GM18517 (cell line): ENCODE measurements around the gene AKIRIN1.
"Not testable (repeated sequence)": the region's sequence is repeated elsewhere in the genome, so short reads cannot be mapped to it uniquely, and the experiment has no call there.

Experiments
- ATAC-seq: cut with Tn5 transposase; IDR thresholded peaks from one replicate; pipeline ENCODE4 v1.9.1; 2021; ENCODE audit warnings: mild to moderate bottlenecking, moderate library complexity; ENCODE audit not compliant: unreplicated experiment

Gene AKIRIN1

DNA sequence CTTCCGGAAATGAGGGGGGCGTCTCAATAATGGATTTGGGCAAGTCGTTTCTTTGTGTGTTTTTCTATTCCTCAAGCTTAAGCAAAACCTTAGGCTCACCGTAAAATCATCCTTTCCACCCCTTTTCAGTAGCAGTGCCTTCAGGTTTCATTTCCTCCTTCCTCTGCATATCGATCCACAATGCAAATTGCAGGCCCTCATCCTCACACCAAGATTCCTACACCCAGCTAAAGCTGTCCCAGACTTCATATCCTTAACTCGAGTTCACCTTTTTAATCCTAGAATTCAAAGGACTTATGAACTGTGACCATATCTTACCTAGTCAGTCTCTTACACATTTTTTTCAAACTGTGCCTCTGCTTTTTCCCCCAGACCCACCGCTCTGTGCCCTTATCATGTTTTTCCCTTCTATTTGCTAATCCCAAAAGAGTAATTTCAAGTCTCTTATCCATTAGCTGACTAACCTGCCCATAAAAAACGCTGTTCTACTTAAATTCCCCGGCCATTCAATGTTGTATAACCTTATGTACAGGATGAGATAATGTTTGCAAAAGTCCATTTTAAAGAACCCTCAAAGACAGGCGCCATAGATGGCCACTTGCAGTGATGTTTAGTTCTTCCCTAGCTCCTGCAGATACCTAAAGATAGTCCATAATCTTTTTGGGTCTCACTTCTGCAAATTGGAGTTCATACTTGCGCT, 1.5 kb downstream of the AKIRIN1 start:
- ATAC-seq: no peak

DNA sequence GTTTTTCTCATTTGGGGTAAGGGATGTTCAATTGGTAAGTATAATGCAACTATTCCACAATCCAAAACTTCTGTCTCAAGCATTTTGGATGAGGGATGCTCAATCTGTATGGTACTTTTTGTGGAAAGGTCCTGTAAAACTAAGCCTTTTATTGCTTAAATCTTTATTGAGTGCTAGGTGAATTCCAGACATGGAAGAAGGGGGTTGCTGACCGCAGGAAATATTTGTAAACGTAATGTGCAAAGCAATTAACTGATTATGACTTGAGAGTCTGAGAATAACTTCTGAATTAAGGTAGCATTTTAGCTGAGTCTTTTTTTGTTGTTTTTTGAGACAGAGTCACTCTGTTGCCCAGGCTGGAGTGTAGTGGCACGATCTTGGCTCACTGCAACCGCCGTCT, 3.1 kb downstream of the AKIRIN1 start:
- ATAC-seq: no peak

DNA sequence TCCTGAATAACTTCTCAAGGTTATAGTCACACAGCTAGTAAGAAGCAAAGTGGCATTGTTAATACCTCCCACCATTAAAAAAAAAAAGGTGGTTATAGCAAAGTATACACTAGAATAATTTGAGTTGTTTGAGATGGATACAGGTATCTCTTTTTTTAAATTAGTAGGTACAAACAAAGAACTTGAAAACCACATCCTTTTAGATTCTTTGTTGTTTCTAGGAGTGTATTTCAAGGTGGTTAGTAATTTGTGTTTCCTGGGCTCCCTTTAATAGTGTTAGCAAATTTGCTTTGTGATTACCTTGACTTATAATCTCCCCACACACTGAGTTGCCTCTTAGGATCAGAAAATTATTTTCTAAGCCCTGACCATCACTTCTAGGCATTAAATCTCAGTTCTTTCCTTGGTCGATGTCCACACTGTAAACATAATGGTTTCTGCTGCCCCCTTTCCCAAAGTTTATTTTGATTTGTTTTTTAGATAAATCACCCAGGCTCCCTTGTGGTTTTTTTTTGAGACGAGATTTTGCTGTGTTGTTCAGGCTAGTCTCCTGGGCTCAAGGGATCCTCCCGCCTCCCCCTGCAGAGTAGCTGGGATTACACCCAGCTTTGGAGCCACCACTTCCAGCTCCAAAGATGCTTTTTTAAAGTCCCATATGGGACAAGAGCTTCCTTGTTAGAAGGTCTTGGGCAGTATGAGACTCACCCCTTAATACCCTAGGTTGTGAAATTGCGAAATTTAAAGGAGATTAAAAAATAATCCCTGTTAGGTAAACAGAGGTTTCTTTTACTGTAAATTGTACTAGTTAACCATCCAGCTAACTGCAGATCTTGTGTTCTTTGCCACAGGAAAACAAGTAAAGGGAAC, 6.2 kb downstream of the AKIRIN1 start:
- ATAC-seq: no peak

DNA sequence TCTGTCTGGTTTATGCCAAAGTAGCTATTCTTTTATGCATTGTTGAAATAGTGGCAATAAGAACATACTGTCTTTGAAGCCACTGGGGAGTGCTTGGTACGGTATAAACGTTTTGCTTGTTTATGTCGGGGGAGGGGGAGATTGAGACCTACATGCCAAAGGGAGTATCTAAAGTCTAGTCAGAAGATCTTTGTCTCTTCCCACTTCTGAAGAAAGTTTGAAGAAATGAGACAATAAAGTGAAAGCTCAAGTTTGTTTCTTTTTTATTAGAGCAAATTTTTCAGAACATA, 6.8 kb downstream of the AKIRIN1 start:
- no peak for ATAC-seq

DNA sequence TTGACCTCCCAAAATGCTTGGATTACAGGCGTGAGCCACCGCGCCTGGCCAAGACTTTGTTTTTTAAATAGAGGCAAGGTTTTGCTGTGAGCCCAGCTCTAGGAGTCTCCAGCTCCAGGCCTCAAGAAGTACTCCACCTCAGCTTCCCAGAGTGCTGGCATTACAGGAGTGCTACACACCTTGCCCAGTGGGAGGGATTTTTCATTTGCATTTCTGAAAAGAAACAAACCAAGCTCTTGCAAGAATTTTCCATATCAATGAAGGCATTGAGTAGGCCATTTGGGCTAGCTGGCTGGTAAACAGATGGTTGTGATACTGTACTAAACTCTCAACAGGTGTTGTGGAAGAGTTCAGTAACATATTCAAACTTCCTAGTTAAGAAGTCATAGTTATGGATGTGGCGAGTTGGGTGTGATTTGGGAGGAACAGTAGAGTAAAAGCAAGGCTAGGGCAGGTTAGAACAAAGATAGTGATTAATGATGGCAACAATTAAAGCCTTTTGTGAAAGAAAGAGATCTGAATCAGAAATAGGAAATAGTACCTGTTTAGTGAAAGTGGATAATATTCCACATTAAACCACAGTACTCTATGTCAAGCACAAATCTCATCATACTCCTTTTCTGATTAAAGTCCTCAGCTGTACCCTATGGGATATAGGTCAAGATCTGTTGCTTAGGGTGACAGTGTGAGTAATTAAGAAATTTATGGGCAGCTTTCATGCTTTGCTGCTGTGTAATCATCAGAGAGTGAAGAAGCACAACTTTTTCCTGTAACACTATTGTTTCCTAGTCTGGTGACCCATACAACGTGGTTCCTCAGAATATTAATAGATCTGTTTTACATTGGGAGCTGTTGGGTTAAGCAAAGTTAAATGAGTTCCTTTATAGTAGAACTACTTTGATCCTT, 10.7 kb downstream of the AKIRIN1 start:
- ATAC-seq: no peak

DNA sequence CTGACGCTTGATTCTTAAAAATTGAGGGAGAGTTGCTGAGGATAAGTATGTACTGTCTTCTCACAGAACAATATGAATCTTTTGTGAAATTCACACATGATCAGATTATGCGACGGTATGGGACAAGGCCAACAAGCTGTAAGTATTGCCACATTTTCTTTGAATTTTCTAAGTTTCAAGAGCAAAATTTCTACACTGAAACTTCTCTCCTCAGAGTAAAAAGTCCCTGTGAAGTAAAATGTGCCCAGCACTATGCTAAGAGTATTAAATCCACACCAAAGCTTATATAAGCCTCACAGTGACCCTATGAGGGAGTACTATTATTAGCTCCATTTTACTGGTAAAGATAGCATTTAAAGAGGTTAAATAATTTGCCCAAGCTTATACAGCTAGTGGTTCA, 12.2 kb downstream of the AKIRIN1 start:
- ATAC-seq: no peak

DNA sequence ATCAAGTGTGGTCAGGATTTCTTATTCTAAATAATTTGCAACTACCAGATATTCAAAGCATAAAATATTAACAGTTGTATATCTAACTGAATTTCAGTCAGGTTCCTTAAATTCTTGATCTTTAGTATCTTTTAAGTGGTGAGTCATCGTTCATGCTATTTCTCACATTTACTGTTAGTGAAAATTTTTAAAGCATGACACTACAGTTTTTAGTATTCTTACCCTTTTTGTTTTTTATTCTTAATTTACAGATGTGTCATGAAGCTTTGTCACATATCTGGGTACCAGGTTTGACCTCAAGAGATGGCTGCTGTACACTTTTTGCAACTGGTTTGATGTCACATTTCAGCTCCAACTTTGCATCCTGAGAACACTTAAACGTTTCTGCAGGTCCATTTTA, 12.7 kb downstream of the AKIRIN1 start:
- ATAC-seq: no peak

DNA sequence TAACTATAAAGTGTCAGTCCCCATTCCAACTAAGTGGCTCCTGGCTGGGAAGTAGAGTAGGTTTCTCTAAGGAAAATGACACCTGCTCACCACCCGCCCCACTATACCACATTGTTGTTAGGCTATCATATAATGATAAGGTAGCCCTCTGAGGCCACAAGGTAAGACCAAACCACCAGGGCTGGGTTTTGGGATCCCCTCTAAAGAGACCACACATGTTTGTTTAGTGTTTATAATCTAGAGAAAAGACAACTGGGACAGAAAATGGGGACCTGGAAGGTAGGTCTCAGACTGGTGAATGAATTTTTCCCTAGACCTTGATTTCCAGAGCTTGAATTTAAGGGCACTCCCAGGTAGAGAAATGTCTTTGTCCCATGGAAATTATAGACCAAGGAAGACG, 15.2 kb downstream of the AKIRIN1 start:
- ATAC-seq: no peak

DNA sequence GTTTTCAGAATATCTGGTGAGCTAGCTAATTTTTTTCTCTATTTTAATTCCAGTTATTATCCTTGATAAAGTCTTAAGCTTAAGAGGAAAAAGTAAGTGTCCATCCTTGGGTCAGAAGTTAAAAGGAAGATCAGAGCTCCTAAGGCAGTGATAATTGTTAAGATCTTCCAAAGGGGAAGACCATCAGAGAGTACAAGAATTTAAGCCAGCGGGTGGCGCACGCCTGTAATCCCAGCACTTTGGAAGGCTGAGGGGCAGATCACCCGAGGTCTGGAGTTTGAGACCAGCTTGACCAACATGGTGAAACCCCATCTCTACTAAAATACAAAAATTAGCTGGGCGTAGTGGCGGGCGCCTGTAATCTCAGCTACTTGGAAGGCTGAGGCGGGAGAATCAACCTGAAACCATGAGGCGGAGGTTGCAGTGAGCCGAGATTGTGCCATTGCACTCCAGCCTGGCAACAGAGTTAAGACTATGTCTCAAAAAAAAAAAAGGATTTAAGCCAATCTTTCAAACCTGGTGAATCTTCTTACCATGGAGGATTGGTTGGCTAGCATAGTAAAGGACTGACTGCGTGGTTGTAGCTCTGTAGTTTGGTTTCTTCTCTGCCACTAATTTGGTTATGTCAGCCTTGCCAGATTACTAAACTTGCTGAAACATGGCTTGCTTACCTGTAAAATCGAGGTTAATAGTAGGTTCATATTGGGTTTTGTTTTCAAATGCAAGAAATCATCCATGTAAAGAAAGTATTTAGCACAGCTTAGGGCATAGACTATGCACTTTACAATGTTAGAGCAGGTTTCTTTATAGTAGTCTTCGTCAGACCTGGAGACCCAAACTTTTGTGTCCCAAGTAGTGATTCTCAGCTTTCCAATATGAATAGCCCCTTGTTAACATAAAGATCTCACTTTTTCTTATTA, 15.9 kb downstream of the AKIRIN1 start:
- no peak for ATAC-seq

DNA sequence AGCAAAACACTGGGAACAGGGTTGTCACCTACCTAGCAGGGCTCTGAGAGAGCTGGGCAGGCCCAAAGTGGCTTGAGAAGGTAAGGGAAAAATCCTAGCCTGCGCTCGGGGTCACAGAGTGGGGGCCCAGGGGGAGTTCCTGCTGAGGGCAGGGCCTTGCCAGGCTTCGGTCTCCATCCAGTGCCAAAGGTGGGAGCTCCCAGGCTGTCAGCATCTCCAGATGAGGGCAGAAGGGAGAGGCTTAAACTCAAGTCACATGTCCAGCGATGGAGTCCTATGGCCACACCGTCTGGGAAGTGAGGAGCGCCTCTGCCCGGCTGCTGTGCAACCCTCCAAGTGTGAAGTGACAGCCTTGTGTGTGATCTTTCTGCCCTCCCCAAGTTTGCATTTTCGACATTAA, 23.9 kb downstream of the AKIRIN1 start:
- not testable (repeated sequence) for ATAC-seq

DNA sequence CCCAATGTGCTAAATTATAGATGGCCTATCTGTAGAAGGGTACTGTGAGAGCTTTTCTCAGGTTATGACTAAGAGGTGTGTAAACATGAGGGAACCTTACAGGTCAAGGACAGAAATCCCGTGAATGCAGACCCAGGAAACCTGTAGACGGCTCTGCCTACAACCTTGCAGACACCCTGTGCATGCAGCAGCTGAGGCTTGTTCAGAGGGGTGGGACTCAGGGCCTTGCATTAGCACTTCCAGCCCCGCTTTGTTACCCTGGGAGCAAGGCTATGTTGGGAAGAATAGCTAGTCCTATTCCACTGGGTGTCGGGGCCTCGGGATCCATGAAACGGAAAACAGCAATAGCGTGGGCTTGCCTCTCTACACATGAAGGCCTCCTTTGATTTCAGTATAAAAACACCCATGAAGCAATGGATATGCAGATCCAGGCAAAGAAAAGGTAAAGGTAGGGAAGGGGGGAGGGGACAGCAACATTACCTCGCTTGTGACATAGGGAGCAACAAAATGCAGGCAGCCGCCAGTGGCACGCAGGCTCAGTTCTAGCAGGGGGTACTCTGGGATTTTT, 25.6 kb downstream of the AKIRIN1 start:
- no peak for ATAC-seq

DNA sequence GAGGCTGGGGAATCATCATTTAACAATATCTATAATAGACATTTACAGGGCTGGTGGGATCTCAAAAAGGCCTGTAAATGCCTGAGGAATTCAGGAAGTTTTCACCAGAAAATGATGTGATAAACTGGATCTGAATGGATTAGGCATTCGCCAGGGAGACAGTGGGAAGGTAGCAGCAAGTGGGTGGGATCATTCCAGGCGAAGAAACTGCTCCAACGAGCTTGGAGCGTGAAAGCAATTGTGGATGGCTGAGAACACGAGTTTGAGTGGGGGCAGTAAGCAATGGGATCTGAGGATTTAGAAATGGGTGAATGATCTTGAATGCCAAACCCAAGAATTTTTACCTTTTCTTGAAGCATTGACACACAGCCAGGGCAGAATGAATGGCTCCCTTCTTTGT, 26.2 kb downstream of the AKIRIN1 start:
- ATAC-seq: no peak

DNA sequence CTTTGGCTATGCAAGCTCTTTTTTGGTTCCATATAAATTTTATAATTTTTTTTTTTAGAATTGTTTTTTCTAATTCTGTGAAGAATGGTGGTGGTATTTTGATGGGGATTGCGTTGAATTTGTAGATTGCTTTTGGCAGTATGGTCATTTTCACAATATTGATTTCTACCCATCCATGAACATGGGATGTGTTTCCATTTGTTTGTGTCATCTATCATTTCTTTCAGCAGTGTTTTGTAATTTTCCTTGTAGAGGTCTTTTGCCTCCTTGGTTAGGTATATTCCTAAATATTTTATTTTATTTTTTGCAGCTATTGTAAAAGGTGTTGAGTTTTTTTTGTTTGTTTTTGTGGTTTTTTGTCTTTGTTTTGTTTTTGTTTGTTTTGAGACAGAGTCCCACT, 29.4 kb downstream of the AKIRIN1 start:
- not testable (repeated sequence) for ATAC-seq

DNA sequence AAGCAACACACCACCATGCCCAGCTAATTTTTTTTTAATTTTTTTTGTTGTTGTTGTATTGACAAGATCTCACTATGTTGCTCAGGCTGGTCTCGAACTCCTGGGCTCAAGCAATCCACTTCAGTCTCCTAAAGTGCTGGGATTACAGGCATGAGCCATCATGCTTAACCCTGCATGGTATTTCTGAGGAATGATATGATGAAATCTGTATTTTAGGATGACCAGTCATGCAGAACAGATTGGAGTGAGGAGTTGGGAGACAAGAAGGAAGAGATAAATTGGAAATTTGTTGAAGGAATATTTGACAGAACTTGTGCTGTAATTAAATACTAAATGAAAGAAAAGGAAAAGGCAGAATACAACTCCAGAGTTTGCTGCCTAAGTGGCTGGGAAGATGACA, 30.4 kb downstream of the AKIRIN1 start:
- no peak for ATAC-seq

DNA sequence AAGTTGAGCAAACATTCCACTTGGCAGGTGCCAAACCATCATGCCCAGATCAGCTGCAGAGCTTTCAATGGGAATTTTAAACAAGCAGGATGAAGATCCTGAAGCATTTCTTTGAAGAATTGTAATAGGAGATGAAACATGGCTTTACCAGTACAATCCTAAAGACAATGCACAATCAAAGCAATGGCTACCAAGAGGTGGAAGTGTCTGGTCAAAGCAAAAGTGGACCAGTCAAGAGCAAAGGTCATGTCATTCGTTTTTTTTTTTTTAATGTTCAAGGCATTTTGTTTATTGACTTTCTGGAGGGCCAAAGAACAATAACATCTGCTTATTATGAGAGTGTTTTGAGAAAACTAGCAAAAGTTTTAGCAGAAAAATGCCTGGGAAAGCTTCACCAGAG, 32.1 kb downstream of the AKIRIN1 start:
- ATAC-seq: no peak

DNA sequence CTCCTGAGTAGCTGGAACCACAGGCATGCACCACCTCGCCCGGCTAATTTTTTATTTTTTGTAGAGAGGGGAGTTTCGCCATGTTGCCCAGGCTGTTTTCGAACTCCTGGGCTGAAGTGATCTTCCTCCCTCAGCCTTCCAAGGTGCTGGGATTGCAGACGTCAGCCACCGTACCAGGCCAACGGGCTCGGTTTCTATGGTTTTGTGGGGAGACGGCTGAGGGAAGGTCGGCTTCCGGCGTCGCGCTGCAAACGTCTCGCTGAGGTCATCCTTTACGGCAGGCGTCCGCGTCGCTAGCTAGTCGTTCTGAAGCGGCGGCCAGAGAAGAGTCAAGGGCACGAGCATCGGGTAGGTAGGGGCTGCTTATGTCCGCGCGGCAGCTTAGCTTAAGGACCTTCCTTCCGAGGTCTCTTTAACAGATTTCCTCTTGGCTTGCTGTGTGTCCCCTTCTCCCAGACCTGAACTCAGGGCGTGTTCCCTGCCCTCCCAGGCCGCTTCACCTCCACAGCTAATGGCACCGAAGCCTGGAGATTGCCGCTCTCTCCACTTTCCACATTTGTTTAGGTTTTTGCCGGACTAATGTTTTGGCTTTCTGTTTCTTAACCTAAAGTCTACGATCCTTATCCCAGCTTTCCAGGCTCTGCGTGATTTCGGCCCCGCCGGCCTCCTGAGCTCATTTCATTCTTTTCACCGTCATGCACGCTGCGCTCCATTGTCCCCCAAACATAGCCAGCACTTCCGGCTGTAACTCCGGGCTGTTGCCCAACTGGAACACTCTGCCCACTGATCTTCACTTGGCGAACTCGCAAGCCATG, 35.2 kb downstream of the AKIRIN1 start, which contains the start of gene NDUFS5:
TSS of gene NDUFS5 (plus strand) at position 300 of the 815 bp plus-strand sequence. CDS start 2,375 bp downstream, outside the sequence.
- peak; percentile 64 for ATAC-seq

DNA sequence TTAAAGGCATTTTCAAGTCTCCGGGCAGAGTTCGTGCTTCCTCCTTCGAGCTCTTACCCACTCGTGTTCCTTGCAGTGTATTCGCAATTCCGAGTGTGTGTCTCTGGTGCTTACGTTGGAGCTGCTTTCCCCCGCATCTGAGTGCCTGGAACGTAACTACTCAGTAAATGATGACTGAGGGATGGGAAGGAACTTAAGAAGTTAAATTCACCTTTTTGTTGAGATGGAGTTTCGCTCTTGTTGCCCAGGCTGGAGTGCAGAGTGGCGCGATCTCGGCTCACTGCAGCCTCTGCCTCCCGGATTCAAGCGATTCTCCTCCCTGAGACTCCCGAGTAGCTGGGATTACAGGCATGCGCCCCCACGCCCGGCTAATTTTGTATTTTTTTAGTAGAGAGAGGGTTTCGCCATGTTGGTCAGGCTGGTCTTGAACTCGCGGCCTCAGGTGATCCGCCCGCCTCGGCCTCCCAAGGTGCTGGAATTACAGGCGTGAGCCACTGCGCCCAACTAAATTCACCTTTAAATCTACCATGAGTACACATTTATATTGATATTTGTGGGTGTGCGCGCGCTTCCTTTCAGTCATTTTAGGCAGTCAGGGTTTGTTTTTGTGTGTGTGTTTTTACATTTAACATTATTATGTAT, 35.9 kb downstream of the AKIRIN1 start:
- no peak for ATAC-seq

DNA sequence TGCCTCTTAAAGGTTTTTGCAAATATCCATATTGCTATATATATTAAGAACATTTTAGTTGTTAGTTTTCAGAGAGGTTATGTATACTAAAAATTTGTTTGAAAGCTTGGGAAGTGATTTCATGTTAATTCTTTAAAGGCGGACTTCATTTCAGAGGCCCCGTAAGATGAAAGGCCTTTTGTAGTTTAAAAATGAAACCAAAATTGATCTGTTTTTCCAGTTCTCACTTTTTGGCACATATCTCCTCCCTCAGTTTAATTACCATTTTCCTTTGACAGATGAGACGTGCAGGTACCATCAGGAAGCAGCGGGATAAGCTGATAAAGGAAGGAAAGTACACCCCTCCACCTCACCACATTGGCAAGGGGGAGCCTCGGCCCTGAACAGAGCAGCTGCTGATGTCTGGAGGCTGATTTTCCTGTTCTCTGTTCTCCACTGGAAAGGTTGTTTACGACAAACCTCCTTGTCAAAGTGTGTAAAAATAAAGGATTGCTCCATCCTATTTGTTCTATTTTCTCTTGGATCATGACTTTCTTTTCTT, 43.1 kb downstream of the AKIRIN1 start:
- no peak for ATAC-seq
